ENCODE data around the gene DNMT3L. TPM values are rescaled to one million over a fixed set of nuclear protein-coding genes. Genes with fewer than 3 reads are reported as not detected.
A peak's percentile ranks its signal among the peaks of the same experiment; 100 is the strongest.
"Not testable (repeated sequence)": the region's sequence is repeated elsewhere in the genome, so short reads cannot be mapped to it uniquely, and the experiment has no call there.

The DNMT3L gene
- total RNA-seq, 1 donor = not detected

DNA sequence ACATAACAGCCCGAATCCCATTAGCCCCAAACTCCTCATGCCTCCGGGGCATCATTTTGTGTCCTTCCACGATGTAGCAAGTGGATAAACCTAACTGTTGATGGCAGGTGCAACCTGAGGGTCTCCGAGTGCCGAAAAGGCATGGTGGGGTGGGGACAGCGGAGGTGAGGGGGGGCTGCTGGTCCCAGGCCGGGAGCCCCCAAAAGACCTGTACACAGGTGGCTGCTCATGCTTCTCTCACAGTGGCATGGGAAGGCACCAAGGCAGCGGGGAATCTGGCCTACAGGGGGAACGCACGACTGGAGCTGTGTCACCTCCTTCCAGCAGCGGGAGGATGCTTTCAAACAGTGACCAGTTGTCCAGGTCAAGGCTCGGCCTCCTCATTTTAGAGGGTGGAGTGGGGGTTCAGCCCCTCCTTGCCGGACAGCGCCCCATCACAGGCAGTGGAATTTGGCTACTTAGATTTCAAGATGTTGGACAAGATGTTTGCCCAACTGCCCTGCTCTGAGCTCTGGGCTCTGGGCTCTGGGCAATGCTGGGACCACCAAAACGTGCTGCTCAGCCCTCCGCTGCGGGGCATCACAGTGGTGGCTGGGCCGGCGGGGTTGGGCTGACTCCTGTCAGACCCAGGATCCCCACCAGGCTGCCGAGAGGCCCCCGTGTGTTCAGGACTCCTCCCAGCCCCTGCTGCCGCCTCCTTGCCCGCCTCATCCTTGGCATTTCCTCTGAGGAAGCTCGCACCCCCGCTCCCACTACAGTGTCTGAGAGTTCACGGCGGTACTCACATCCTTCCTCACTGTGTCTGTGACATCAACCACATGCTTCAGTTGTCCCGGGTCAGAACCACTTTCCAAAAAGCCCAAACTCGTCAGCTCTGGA, 7.6 kb downstream of the DNMT3L start:
- DNase-seq (ENCODE audit: low read depth in 2 of 3, low spot score in 2 of 3) = no peak

DNA sequence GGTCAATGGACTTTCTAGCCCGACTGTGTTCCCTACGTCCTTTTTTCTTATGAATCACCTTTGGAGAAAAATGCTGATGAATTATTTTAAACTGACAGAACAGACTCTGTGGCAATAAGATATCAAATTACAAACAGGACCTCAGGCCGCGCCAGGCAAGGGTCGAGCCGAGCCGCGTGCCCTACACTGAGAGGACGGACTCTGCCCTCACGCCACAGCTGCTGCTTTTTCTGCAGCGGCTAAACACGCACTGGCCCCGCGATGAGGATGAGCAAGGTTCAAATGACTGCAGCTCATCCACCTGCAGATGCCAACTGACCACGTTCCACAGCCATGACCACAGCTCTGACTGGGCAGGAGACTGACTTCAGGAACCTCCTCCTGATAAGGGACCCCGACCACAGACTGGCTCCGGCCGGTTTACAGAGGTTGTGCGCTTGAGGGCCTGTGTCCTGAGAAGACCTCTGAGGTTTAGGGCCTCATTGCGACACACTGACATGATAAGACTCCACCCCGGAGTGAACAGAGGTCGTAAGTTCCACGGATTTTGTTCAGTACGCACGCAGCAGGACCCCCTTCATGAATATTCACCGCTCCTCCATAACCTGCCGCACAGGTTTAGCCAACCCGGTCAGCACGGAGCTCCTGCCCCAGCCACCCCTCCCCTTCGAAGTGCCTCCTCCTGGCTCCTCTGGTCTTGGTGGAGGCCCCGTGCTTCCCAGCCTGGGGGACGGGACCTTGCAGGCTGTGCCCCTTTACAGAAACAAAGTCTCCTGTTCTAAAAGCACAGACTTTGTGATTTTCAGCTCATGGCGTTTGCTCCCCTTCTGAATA, 12.3 kb downstream of the DNMT3L start:
- DNase-seq (ENCODE audit: low read depth in 2 of 3, low spot score in 2 of 3) = not testable (repeated sequence)

DNA sequence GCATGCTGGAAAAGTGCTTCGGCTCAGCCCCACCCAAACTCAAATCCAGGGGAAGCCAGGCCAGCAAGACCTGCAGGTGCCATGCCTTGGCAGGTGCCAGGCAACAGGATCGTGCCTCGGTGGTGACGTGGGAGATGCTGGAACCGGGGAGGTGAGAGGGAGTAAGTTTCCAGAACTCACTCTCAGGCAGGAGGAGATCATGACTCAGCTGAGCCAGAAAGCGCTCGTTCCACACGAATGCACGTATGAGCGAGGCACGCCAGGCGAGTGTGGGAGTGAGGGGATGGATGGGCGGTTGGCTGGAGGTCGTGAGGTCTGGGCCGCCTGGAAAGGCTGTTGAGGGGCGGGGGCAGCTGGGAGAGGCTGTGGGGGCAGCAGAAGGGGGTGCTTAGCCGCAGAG, 13.8 kb downstream of the DNMT3L start:
- not testable (repeated sequence) for DNase-seq (ENCODE audit: low read depth in 2 of 3, low spot score in 2 of 3)

DNA sequence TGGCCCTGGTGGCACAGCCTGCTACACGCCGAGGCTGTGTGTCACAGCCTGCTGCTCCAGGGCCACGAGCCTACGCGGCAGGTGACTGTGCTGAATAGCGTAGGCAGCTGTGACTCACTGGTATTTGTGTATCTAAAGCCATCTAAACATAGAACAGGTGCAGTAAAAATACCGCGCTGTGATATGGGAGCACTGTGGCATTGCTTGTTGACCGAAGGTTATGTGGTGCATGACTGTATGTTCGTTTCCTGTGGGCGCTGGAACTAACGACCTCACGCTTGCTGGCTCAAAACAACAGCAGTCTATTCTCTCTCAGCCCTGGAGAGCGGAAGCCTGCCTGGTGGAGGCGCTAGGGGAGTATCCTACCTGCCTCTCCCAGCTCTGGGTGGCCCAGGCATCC, 17.7 kb downstream of the DNMT3L start:
- not testable (repeated sequence) for DNase-seq (ENCODE audit: low read depth in 2 of 3, low spot score in 2 of 3)

DNA sequence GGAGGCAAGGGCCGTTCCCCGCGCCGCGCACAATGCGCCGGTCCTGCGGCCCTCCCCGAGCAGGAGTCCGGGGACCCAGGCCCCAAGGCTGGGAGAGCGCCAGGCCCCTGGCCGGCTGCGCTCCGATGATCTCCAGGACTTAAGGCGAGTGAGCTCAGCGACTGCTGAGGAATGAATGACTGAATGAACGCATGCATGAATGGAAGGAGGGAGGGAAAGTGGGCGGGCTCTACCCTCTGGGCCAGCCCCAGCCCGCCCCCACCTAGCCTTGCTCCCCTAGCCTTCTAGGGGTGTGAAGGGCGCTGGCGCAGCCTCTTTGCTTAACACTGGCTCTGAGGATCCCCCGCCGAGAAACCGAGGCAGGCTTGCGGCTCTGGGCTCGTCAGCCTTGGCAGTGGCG, 20.4 kb downstream of the DNMT3L start:
- not testable (repeated sequence) for DNase-seq (ENCODE audit: low read depth in 2 of 3, low spot score in 2 of 3)

DNA sequence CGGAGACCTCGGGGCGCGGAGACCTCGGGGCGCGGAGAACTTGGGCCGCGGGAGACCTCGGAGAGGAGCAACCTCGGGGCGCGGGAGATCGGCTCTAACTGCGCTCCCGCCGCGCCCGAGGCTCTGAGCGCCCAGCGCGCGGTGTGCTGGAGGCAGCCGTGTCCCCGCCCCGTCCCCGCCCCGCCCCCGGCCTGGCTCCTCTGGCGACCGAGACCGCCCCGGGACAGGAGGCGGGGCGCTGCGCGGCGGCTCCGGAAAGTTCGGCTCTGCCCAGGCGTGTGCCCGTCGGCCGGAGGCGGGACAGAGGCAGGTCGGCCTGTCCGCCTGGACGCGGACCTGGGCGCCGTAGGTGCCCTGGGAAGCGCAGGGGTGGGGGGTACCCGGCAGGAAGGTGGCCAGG, 20.9 kb downstream of the DNMT3L start, which contains the start of gene ICOSLG:
Gene ICOSLG, minus strand, starts transcription at position 102 of the 400 bp plus-strand sequence. CDS start 126 bp downstream, outside the sequence.
- not testable (repeated sequence) for DNase-seq (ENCODE audit: low read depth in 2 of 3, low spot score in 2 of 3)

DNA sequence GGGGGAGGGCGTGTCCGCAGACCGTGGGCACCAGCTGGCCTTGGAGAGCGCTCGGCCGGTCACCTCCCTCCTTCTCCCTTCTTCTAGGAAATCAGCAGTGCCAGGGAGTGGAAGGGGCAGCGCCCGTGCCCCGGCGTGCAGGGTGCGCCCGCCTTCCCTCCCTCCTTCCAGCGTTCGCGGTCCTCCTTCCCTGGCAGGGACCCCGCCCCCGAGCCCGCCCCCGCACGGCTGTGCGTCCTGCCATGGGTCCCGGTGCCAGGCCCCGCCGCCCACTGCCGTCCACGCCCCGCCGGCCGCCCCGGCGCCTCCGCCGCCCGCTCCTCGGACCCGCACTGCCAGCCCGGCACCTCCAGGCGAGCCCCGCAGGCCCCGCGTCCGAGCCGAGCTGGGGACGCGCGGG, 21.3 kb downstream of the DNMT3L start:
- not testable (repeated sequence) for DNase-seq (ENCODE audit: low read depth in 2 of 3, low spot score in 2 of 3)

DNA sequence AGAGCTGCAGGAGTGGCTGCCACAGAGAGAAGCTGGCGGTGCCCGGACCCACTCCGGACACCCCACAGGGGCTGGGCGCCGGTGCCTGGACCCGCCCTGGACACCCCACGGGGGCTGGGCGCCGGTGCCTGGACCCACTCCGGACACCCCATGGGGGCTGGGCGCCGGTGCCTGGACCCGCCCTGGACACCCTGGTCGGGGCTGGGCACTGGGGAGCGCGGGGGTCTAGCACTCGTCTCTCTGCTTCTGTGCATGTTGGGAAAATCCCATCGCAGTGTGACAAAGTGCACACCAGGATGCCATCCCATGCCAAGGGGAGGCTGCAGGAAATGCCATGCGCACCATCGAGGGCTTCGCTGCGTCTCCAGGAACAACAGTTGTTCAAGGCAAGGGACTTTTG, 32.1 kb downstream of the DNMT3L start:
- DNase-seq (ENCODE audit: low read depth in 2 of 3, low spot score in 2 of 3) = not testable (repeated sequence)

DNA sequence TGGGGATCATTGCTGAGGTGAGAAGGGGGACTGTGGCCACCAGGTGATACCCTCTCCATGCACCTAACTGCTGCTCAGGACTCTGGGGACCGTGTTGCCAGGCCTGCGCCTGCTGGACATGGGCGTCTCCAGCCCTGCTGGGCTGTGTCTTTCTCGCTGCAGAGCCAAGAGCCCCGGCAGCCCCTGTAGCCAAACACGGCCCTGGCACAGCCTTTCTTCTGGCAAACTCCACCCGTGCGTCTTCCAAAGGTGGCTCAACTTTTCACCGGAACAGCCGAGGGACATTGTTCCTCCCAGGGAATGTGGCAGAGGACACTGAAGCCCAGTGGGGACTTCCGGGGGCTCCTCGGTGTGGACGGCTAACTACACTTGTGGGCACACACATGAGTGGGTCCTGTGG, 33.6 kb downstream of the DNMT3L start:
- DNase-seq (ENCODE audit: low read depth in 2 of 3, low spot score in 2 of 3) = not testable (repeated sequence)

DNA sequence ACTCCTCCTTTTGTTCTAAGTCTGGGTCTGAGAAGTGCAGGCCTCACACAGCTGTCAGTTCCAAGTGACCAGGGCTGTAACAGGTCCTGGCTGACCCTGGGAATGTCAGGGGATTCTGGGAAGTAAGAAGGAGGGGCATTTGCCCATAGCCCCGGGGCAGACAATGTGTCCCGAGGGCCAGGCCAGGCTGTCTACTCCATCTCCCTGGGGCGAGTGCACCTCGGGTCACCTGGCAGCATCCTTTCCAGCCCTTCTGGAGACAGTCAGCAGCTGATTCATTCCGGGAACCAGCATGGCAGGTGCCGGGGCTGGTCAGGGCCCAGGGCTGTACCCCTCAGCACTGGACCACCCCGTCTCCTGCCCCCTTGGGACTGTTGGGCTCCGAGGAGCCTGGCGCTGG, 34.1 kb downstream of the DNMT3L start:
- DNase-seq (ENCODE audit: low read depth in 2 of 3, low spot score in 2 of 3) = not testable (repeated sequence)

DNA sequence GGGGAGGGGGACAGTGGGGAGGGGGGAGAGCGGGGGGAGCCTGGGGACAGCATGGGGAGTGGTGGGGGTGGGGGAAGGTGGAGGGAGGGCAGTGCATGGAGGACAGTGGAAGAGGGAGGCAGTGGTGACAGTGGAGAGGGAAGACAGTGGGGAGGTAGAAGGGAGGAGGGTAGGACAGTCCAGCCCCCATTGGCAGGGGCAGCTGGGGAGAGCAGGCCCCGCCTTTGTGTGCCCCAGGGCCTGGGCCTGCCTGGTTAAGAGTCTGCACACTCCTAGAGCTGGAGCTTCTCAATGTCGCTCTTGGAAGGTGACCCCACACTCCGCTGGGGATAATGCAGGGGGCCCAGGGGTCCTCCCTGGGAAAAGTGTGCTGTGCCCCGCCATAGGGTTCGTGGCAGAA, 36.1 kb downstream of the DNMT3L start:
- not testable (repeated sequence) for DNase-seq (ENCODE audit: low read depth in 2 of 3, low spot score in 2 of 3)

DNA sequence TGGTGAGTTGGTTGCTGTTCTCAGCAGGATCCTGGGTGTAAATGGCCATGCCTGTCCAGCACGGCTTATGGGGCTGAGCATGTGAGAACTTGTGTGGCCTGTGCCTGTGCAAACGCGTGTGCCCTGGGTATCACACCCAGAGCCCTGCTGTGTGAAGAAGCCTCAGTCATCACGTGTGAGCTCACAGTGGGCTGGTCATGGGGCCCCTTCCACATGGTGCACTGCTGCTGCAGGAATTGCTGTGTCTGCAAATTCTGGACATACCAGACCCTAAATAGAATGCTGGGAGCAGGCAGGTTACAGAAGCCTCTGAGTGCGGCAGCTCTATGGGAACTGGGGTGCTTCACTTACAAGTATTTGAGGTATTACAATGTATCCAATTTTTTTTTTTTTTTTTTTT, 38.4 kb downstream of the DNMT3L start:
- DNase-seq (ENCODE audit: low read depth in 2 of 3, low spot score in 2 of 3) = not testable (repeated sequence)

DNA sequence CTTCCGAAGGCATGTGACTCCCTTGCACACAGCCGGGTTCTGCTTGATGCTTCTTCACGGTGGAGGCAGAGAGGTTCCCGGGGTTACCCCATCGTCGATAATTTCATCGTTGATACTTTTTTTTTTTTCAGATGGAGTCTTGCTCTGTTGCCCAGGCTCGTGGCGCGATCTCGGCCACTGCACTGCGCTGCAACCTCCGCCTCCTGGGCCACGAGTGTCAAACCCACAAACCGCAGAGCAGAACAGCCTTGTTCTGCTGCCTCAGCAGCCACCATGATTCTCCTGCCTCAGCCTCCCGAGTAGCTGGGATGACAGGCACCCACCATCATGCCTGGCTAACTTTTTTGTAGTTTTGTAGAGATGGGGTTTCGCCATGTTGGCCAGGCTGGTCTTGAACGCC, 41.0 kb downstream of the DNMT3L start:
- not testable (repeated sequence) for DNase-seq (ENCODE audit: low read depth in 2 of 3, low spot score in 2 of 3)

DNA sequence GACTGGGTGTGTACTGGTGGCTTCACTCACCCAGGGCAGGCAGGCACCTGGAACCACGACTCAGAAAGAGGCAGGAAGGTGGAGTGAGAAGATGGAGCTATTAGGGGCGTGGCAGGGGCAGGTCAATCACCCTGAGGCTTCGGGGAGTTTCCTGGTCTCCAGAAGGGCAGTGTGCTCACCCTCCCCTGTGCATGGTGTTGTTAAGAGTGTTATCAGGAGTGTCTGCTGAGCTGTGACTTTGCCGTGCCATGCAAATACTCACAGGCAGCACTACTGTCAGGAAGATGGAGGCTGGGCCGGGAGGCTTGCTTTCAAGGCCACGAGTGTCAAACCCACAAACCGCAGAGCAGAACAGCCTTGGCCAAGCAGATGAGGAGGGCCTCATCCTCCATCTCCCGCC, 43.2 kb downstream of the DNMT3L start:
- DNase-seq (ENCODE audit: low read depth in 2 of 3, low spot score in 2 of 3) = not testable (repeated sequence)

DNA sequence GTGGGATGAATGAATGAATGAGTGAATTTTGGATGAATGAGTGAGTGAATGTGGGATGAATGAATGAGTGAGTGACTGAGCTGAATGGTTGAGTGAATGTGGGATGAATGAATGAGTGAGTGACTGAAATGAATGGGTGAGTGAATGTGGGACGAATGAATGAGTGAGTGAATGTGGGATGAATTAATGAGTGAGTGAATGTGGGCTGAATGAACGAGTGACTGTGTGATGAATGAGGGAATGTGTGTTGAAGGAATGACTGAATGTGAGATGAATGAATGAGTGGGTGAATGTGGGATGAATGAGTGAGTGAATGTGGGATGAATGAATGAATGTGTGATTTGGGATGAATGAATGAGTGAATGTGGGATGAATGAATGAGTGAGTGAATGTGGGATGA, 49.7 kb downstream of the DNMT3L start:
- DNase-seq (ENCODE audit: low read depth in 2 of 3, low spot score in 2 of 3) = not testable (repeated sequence)

DNA sequence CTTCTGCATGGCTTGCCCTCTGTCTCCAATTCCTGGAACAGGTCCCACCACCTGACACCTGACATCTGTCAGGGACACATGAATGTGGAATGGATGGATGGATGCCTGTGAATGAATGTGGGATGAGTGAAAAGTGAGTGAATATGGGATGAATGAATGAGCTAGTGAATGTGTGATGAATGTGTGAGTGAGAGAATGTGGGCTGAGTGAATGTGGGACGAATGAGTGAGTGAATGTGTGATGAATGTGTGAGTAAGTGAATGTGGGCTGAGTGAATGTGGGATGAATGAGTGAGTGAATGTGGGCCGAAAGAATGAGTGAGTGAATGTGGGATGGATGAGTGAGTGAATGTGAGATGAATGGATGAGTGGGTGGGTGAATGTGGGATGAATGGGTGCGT, 50.1 kb downstream of the DNMT3L start:
- DNase-seq (ENCODE audit: low read depth in 2 of 3, low spot score in 2 of 3) = not testable (repeated sequence)

DNA sequence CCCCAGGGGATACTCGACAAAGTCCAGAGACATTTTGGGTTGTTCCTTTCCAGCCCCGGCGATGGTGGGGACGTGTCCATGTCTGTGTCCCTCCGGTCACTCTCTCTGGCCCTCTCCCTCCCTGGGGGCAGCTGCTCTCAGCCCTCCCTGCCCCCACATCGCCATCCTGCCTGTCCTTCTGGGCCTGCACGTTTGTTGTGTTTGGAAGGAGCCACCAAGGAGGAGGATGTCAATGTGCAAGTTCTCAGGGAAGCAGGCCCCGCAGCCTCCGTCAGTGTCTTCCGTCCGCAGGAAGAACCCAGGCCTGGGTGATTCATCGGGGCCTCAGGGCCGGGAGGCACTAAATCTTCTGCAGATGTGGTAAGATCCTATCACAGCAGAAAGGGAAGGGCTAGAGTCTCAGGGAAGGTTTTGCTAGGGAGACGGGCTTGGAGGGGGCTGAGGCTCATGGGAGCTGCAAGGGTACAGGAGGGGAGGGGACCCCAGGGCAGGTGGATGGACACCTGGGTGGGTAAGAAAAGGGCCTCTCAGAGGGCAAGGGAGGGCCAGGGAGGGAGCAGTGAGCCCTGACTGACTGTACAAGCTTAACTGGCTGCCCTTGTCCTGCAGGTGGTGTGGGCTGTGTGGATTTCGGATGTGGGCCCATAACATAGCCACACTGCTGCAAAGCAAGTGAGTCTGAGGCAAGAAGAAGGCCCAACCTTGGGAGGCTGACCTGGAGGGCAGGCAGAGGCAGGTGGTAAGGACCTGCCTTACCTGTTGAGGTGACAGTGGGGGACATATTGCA, 53.6 kb downstream of the DNMT3L start:
- DNase-seq (ENCODE audit: low read depth in 2 of 3, low spot score in 2 of 3) = peak in 1 of 3 donors; percentile 3

DNA sequence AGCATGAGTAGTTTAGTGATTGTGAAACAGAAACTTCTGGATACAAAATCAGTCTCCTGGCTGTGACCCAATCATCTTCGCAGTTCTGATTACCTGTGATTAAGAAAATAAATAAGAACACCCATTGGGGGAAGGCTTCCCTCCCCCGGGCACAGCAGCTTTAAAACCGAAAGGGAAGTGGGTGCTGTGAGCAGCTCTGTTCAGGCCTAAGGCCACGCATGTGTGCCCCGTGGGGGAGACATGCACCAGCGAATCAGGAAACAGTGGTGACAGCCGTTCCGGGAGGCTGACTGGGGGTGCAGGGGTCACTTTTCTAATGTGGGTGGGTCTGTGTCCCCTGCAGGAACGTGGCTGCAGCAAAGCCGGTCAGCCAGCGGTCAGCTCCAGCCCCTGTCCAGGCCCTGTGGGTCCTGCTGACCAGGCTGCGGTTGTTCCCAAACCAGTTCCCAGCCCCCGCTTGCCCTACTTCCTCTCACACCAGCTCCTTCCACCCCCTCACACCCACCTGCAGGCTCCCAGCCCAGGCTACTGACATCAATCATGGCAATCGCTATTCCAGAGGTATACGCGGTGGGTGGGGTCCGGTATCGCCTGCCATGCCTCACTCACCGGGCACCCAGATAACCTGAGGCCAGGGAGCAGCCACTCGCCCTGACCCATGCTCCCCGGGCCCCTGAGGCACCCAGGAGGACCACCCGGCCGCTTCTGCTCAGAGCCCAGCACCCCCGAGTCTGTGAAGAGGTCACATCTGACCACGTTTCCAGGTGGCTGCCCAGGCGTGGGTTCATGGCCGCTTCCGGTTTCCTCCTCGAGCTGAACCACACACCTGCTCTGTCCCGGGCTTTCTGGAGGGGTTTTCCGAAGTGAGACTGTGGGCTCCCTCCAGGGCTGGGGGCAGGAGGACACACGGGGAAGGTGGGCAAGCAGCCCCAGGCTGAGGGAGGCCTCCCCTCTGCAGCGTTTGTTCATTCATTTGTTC, 54.7 kb downstream of the DNMT3L start:
- not testable (repeated sequence) for DNase-seq (ENCODE audit: low read depth in 2 of 3, low spot score in 2 of 3)

DNA sequence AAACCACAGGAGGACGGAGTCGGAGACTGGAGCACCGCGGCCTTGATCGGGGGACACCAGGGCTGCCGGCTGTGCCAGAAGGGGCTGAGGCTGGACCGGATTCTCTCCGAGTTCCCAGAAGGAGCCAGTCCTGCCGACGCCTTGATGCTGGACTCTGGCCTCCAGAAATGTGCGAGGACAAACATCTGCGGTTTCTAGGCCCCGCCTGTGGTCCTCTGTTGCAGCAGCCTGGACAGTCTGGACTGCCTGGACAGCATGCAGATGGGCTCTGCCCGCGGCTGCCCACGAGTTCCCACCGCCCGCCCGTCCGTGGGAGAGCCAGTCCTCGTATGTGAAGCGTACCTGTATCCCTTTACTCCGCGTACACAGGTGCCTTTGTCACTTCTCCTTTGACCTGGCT, 55.5 kb downstream of the DNMT3L start:
- DNase-seq (ENCODE audit: low read depth in 2 of 3, low spot score in 2 of 3) = not testable (repeated sequence)
